CD4-positive, alpha-beta T cell (primary cell): ENCODE measurements around the gene TEPSIN. TPM values are rescaled to one million over a fixed set of nuclear protein-coding genes. Genes with fewer than 3 reads are reported as not detected.

Source experiments
- ATAC-seq: fragments of 200-7000 bp; cut with Tn5 transposase; one replicate; pipeline ENCODE4 v1.10.0; 2022; ENCODE audit warnings: mild to moderate bottlenecking; ENCODE audit not compliant: poor library complexity
- CTCF ChIA-PET: fragments of 350-600 bp; sonication (Branson Sonifier 250); formaldehyde crosslinking; loops from one replicate; lab custom pipeline; 2021; ENCODE audit warnings: antibody characterized with exemption, inconsistent platforms; lab: Charles Lee
- POLR2A ChIA-PET: fragments of 350-600 bp; sonication (Branson Sonifier 250); formaldehyde crosslinking; loops from one replicate; lab custom pipeline; 2021; ENCODE audit warnings: antibody characterized with exemption, inconsistent platforms; lab: Charles Lee
- DNase-seq, 14 experiments: peaks; one replicate each; pipeline ENCODE4 v3.0.0-alpha.2; 2013 to 2020; ENCODE audit warnings: mixed read lengths in 2 of 14
- H3K27ac ChIP-seq, 2 donors: one replicate each; pipeline versions ENCODE4 v1.5.1 to v1.7.0; 2013; ENCODE audit warnings: low read length in 2 of 2, low read depth in 1 of 2, mild to moderate bottlenecking in 1 of 2
- H3K27me3 ChIP-seq, 2 experiments: 1 replicate in 1 of 2; 2 replicates in 1 of 2; pipeline versions ENCODE4 v1.6.1 to v1.7.0; 2013; ENCODE audit warnings: low read length in 2 of 2, control low read depth in 1 of 2, mild to moderate bottlenecking in 1 of 2, moderate library complexity in 1 of 2; ENCODE audit not compliant: insufficient read depth in 2 of 2, control insufficient read depth in 1 of 2
- H3K36me3 ChIP-seq: one replicate; pipeline ENCODE4 v1.6.1; 2013; ENCODE audit warnings: low read length, control low read depth; ENCODE audit not compliant: insufficient read depth
- H3K4me1 ChIP-seq: one replicate; pipeline ENCODE4 v1.6.1; 2013; ENCODE audit warnings: low read length, control low read depth; ENCODE audit not compliant: insufficient read depth
- H3K4me3 ChIP-seq: one replicate; pipeline ENCODE4 v1.5.1; 2013; ENCODE audit warnings: mild to moderate bottlenecking, low read length, moderate library complexity
- H3K9me3 ChIP-seq, 2 experiments: 1 replicate in 1 of 2; 2 replicates in 1 of 2; pipeline versions ENCODE4 v1.6.1 to v1.7.0; 2013; ENCODE audit warnings: low read length in 2 of 2, mild to moderate bottlenecking in 2 of 2, control low read depth in 1 of 2, moderate library complexity in 1 of 2; ENCODE audit not compliant: control insufficient read depth in 1 of 2, insufficient read depth in 1 of 2
- H3K27ac Mint-ChIP-seq: one replicate; pipeline ENCODE4 v1.8.0; 2020; ENCODE audit warnings: mixed read lengths
- H3K27me3 Mint-ChIP-seq: one replicate; pipeline ENCODE4 v1.8.0; 2021; ENCODE audit warnings: mixed read lengths
- H3K36me3 Mint-ChIP-seq: one replicate; pipeline ENCODE4 v1.8.0; 2021; ENCODE audit warnings: low read depth, mixed read lengths
- H3K4me1 Mint-ChIP-seq: one replicate; pipeline ENCODE4 v1.8.0; 2021; ENCODE audit warnings: low read depth, mixed read lengths
- H3K4me3 Mint-ChIP-seq: one replicate; pipeline ENCODE4 v1.8.0; 2020; ENCODE audit warnings: mild to moderate bottlenecking, mixed read lengths
- H3K9me3 Mint-ChIP-seq: one replicate; pipeline ENCODE4 v1.8.0; 2020; ENCODE audit warnings: mixed read lengths
- CTCF ChIP-seq: fragments of 200-600 bp; IDR thresholded peaks from one replicate; pipeline ENCODE4 v1.8.0; 2022; ENCODE audit warnings: antibody characterized with exemption, mild to moderate bottlenecking
- intact Hi-C, 2 experiments: fragments of 100-400 bp; cut with DNase I in 1 of 2; cut with micrococcal nuclease in 1 of 2; formaldehyde crosslinking; loops; one replicate each; pipeline versions ENCODE4 v1.15.1 to v1.9.0; 2023 to 2025; cut with DNase I, micrococcal nuclease
- total RNA-seq, 174 experiments: library from RNA in 2 of 174; stranded (reverse) in 2 of 174; gene quantifications; one replicate each; pipeline ENCODE4 v1.2.3 and lab custom pipeline; 2021 to 2026

TEPSIN gene
- total RNA-seq, 2 experiments from 2014 or later, result 68.2 to 74.4 TPM

- H3K4me1 ChIP-seq, result no peaks in the 10 kb centered on the region
- ATAC-seq, result no peak
- no peaks in the 10 kb centered on the region for H3K9me3 Mint-ChIP-seq
- intact Hi-C loops, result no loop called here
- peaks cover 2% of the 10 kb centered on the region for H3K36me3 ChIP-seq
- H3K27me3 ChIP-seq, result no peaks in the 10 kb centered on the region
- TF ChIP-seq CTCF, result no peak
- H3K4me3 Mint-ChIP-seq, result no peak overlapping the region
- H3K27ac ChIP-seq, result no peak overlapping the region
- no peaks in the 10 kb centered on the region for H3K4me1 Mint-ChIP-seq
- H3K36me3 Mint-ChIP-seq, result no peaks in the 10 kb centered on the region
- CTCF ChIA-PET, result no interaction called here
- POLR2A ChIA-PET, result no interaction called here
- H3K9me3 ChIP-seq, result no peaks in the 10 kb centered on the region
- H3K27me3 Mint-ChIP-seq, result no peaks in the 10 kb centered on the region
- no peak overlapping the region for H3K27ac Mint-ChIP-seq
- H3K4me3 ChIP-seq, result no peak overlapping the region
- no peak for DNase-seq
Measured at GRCh38 chr17:81206657-81207056, 32.2 kb downstream of the TEPSIN start.

GRCh38 chr17:81206166-81206565 is 32.7 kb downstream of the TEPSIN start:
- peaks cover 2% of the 10 kb centered on the region for H3K36me3 ChIP-seq
- intact Hi-C loops, result no loop called here
- no peak overlapping the region for H3K4me3 ChIP-seq
- Mint-ChIP-seq H3K9me3 (no peaks in the 10 kb centered on the region), H3K27ac (no peak overlapping the region), H3K27me3 (no peaks in the 10 kb centered on the region), H3K36me3 (no peaks in the 10 kb centered on the region), H3K4me3 (no peak overlapping the region), H3K4me1 (no peaks in the 10 kb centered on the region)
- ChIA-PET CTCF (no interaction called here), POLR2A (no interaction called here)
- no peak overlapping the region for H3K27ac ChIP-seq
- no peaks in the 10 kb centered on the region for H3K9me3 ChIP-seq
- DNase-seq (no peak), ATAC-seq (no peak)
- TF ChIP-seq CTCF, result no peak
- H3K4me1 ChIP-seq, result no peaks in the 10 kb centered on the region
- H3K27me3 ChIP-seq, result no peaks in the 10 kb centered on the region

GRCh38 chr17:81204578-81204977 is 34.3 kb downstream of the TEPSIN start:
- H3K4me1 Mint-ChIP-seq, result no peaks in the 10 kb centered on the region
- H3K9me3 Mint-ChIP-seq, result no peaks in the 10 kb centered on the region
- TF ChIP-seq CTCF, result no peak
- Histone ChIP-seq H3K9me3 (no peaks in the 10 kb centered on the region), H3K4me3 (no peak overlapping the region), H3K4me1 (no peaks in the 10 kb centered on the region), H3K27me3 (no peaks in the 10 kb centered on the region), H3K27ac (no peak overlapping the region), H3K36me3 (peaks cover 2% of the 10 kb centered on the region)
- ChIA-PET CTCF (no interaction called here), POLR2A (no interaction called here)
- intact Hi-C loops, result no loop called here
- no peaks in the 10 kb centered on the region for H3K27me3 Mint-ChIP-seq
- H3K4me3 Mint-ChIP-seq, result no peak overlapping the region
- H3K36me3 Mint-ChIP-seq, result no peaks in the 10 kb centered on the region
- no peak overlapping the region for H3K27ac Mint-ChIP-seq
- DNase-seq (no peak), ATAC-seq (no peak)
